GM21529 (cell line): ENCODE results near the gene ANKRD29.

Experiments
- ATAC-seq: cut with Tn5 transposase; IDR thresholded peaks from one replicate; pipeline ENCODE4 v1.9.1; 2021; ENCODE audit not compliant: unreplicated experiment

ANKRD29 gene

DNA sequence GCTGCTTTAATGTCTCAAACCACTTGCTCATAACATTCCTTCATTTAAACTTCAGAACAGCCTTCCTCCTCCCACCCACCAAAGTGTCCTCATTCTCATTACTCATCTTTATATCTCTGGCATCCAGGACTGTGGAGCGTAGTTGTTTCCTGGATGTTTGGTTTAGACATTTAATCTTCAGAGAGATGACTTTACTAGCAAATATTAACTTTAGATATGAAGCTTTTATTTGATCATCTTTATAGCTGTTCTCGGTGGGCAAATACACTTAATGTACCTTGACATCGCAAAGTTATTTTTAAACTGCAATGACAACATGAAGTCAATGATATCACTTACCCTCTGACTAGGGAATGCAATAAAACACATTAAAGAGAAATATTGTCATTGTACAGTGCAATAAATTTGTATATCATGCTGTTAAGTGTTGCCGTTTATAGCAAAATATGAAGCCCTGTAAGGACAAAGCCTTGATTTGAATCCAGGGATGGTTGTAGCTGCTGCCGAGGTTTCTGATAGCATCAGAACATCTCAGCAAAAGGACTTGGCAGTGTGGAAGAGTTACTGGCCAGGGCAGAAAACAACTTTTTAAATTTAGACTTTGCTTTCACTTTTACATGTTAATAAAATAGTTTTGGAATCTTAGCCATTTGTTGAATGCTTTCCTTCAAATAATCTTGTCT is 21.9 kb upstream of the ANKRD29 start:
- no peak for ATAC-seq

DNA sequence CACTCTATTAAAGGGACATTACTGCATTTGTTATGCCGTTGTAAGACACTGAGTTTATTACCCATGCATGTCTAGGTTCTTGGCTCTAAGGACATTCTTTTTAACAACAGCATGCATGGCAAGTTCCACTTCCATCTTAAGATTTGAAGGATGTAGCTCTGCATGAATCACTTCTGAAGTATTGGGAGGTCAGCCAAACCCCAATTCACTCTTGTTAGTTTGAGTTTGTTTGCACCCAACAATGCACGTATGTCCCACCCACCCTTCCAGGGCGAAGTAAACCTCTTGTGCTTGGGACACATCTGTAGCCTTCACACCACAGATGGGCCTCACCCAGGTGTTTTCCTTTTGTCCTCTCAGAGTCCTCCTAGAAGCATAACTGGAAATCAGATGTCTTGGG is 21.0 kb upstream of the ANKRD29 start:
- no peak for ATAC-seq

DNA sequence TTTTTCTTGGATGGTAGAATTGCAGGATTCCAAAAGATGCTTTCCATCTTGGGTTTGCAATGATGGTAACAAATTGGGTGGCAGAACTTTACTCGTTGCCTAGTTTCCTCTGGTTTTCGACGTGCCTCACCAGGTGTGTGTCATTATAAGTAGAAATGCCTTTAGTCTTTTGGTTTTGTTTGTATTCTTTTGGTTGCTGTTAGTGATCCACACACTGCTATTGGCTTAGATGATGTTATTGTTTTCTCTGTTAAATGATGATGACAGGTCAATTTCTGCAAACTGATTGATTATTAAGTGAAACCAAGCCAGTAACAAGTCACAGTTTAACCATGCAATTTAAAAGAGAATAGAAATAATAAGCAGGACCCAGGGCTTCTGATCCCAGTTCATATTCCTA is 20.4 kb upstream of the ANKRD29 start:
- no peak for ATAC-seq

DNA sequence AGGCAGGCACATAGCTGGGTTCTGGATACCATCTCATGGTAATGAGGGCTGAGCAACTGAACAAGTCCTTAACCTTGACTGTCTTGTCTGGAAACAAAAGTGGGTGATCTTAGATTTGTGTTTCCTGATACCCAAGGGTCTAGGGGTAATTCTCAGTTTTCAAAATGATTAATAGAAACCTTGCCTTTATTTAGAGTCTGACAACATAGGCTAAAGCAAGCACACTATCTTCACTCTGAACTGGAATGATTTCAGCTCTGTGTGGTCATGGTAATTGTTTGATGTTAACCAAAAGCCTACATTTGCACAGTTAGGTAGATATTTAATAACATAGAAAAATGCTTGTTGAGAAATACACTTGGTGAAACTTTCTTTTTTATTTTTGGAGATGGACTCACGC is 19.8 kb upstream of the ANKRD29 start:
- ATAC-seq, result no peak

DNA sequence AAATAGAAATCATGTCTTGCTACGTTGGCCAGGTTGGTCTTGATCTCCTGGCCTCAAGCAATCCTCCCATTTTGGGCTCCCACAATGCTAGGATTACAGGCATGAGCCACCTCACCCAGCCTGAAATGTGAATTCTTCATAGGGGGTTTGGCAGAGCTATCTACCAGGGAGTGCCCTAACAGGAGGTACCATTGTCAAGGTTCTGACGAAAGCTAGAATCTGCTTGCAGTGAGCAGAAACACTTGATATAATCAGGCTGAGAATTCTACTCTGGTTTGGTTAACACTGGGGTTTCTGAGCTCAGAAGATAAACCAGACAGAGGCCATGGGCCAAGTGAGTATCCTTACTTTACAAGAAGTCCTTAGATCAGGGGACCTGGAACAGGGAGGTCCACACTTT is 19.3 kb upstream of the ANKRD29 start:
- no peak for ATAC-seq

DNA sequence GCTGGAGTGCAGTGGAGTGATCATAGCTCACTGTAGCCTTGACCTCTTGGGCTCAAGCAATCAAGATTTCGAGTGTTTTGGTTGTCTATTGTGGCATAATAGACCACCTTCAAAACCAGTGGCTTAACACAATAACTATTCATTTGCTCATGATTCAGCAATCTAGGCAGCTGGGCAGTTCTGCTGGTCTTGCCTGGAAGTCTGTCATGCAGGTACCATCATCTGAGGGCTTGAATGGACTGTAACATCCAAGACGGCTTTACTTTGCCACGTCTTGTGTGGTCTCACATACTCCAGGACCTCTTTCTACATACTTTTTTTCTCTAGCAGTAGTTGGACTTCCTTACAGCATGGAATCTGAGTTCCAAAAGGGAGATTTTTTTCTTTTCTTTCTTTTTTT is 13.2 kb upstream of the ANKRD29 start:
- ATAC-seq, result no peak

DNA sequence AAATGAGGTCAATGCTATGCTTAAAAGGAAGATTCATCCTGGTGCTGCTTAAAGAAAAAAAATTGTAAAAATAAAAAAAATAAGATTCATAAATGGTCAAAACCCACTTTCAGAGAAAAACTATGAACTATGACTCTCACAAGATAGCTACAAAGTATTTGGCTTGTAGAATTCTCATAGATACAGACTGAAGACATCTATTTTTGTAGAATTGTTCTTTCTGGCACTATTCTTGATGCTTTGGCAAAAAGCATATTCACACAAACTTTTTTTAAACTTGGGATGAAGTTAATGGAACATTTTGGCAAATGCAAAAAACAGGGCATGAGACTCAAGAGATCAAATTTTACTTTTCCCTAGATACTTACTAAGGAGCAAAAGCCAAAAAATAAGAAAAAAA is 12.5 kb upstream of the ANKRD29 start:
- ATAC-seq, result no peak

DNA sequence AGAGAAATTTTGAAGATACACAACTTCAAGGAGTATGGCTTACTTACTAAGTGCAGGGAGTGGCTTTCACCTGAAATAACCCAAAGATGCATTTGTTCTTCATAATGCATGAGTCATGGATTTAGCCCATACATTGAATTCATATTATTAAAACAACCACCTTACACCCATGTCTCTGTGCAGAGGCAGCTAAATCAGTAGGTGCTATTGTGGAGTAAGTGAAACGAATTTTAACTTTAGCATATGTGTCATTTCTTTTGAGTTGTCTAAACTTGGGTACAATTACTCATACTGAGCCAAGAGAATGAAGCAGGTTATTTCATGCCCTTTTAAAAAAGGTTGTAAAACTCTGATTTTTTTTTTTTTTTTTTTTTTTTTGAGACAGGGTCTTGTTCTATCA is 11.0 kb upstream of the ANKRD29 start:
- ATAC-seq, result no peak

DNA sequence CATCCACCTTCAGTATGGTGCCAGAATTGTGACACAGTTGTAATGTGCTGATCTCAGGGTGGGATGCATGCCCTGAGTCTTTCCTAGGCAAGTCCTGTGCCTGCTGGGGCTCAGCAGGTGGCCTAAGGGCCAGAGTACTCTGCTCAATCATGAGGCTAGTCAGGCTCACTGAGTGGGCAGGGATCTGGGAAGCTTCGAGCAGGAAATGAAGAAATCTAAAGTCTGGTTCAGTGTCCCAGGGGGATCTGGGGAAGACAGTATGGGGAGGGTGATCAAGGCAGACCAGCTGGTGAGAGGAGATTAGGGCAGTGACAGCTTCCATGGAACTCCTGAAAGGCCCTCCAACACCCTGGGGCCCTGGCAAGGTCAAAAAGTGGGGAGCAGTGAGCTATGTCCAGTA is 8.9 kb upstream of the ANKRD29 start:
- no peak for ATAC-seq

DNA sequence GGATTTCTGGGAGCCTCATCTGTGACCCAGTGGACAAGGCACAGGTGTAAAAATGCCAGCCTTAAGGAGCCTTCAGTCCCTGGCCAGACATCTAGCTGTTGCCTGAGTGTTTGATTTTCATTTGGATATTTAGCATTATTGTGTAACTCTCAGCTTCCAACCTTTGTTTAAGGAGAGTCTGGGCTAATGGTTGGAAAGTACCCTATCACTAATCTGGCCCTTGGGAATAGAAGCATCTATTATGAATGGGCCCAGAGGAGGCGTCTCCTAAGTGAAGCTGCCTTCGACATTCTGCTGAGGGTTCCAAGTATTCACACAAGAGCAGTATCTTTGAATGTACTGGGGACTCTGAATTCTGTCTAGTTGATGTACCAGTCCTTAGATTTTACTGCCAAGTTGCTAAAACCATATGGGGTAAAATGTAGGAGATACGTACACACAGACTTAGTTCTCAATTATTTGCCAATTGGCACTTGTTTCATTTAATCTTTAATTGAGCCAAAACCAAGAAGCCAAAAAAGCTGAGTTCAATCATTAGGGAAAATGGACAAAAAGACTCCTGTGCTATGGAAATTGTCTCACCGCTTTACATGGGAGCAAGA is 7.2 kb upstream of the ANKRD29 start:
- ATAC-seq, result no peak

DNA sequence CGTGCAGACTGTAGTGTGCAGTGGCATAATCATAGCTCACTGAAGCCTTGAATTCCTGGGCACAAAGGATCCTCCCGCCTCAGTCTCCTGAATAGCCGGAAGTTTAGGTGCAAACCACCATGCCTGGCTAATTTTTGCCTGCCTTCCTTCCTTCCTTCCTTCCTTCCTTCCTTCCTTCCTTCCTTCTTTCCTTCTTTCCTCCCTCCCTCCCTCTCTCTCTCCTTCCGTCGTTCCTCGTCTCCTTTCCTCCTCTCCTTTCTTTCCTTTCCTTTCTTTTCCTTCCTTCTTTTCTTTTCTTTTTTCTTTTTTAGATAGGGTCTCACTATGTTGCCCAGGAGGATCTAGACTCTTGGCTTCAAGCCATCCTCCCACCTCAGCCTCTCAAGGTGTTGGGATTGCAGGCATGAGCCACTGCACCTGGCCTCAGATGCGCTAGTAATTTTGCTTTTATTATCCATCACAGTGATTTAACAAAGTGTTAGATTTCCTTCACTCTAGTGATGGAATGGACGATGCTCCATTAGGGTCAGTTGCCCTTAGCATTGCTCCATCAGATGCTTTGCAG is 6.6 kb upstream of the ANKRD29 start:
- no peak for ATAC-seq

DNA sequence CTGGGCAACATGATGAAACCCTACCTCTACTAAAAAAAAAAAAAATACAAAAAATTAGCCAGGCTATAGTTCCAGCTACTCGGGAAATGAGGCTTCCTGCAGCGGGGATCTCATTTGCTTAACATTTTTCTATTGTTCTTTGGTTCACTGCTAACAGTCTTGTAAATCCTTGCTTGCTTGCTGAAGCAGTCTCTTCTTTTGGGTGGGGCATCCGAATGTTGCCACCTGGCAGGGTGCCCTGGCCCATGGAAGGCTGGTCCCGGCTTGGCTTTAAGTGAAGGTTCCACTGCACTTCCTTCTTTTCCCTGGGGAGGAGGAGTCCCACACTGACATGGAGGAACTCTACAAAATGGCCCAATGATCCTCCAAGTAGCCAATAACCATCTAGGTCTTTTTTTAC is 6.0 kb upstream of the ANKRD29 start:
- ATAC-seq, result no peak

DNA sequence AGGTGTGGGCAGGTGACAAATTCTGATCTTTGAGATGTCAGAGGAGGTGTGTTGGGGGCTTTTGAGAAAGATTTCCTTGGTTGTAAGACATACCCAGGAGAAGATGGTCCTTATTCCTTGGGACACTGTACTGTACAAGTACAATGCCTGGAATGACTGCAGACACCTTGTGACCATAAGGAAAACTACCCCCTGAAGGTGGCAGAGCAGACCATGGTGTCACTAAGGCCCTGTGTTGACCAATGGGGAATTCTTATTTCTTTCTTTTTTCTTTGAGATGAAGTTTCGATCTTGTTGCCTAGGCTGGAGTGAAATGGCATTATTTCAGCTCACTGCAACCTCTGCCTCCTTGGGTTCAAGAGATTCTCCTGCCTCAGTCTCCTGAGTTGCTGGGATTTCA is 4.4 kb upstream of the ANKRD29 start:
- no peak for ATAC-seq

DNA sequence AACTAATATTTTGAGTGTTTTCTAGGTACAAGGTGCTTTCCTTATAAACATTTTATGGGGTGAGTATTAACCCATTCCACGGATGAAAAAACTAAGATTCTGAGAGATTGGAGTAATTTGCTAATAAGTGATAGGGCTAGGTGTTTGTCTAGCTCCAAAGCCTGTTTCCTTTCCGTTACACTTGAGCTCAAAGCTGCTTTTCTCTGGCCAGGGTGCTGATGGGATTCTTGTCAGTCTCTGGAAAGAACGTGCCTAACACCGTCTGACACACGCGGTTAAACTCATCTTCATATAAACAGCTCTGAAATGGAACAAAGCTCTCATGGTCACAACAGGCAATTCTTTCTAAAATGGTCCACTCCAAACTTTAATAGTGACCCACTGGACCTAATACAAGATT is 2.0 kb upstream of the ANKRD29 start:
- ATAC-seq, result no peak

DNA sequence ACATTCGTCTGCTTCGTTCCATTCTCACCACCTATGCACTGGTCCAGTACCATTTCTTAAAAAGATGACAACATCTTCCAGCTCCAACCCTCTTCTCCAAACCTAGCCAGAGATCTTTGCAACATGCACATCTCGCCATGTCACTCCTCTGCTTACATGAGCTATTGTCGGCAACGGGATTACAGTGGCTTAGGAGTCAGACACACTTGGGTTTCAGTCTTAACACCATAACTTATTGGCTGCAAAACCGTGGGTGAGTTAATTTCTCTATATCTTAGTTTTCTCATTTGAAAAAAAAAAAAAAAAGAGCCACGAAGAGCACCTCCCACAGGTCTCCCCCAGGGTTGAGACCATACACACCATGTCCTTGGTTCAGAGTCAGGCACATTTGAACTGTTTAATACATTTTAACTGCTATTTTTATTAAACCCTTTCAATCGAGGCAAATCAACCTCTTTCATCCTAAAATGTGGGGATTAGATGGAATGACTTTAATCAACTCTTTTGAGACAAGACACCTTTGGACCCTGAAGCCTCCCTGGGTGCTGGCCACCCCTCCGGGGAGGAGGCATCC is 889 bp downstream of the ANKRD29 start:
- ATAC-seq, result no peak

DNA sequence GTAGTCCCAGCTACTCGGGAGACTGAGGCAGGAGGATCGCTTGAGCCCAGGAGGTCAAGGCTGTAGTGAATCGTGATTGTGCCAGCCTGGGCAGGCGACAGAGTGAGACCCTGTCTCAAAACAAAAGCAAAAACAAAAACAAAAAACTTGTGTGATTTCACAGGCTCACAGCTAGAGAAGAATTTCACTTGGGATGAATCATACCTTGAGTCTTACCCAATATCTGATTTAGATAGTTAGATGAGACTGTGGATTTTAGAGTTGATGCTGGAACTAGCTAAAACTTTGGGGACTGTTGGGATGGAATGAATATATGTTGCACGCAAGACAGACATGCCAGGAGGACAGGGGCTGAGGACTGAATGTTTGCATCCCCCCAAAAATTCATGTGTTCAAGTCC is 4.4 kb downstream of the ANKRD29 start:
- ATAC-seq, result no peak

DNA sequence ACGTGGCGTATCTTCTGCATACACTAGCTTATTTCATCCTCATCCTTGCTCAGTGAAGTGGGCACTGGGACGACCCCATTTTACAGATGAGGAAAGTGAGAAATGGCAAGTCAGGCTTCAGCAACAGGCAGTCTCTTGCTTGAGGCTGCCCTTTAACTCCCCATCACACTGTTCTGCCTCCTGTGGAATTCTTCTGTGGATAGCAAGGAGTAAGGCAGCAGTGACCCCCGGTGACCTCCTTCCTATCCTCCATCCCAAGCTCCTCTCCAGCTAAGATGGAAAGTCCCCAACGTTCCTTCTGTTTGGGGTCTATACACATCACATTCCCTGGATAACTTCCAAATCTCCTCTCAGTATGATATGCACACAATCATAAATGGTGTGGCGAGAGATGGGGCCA is 10.5 kb downstream of the ANKRD29 start:
- ATAC-seq, result no peak

DNA sequence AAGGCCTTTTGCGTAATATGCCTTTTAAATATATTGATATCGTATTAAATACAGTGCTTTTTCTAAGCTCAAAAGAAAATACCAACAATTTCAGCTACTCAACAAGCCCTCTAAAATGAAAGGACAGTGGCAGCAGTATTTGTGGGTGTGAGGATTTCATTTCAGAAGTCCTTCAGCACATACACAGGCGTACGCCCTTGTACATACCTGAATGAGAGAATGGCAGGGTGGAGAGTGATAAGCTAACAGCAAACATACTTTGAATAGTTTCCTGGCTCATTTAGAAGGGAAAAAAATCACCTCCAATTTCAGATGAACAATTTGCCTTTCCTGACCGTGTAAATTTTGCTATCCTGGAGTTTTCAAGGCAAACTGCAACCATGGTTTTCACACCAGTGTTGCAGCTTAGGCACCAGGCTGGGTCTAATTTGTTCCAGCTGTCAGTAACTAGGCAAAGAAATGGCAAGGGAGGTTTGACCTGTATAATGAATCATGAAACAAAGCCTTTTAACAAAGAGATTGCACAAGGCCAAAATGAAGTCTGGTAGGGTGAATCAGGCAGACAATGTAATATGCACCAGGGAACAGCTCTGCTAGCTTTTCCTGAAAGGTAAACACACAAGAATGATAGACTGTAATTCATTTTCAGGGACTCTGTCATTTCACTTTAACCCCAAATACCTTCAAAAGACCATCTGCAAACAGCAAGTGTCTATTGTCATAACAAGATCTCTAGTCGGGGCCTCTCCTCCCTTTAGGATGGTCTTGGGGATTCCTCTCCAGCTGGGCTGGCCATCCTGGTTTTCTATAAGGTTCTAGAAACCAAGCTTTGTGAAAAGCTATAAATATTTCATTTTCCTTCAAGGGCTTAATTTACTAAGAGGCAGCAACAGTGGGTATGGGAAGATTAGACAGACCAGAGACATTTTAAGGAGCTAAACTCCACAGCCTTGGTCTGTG is 11.5 kb downstream of the ANKRD29 start:
- ATAC-seq, result no peak

DNA sequence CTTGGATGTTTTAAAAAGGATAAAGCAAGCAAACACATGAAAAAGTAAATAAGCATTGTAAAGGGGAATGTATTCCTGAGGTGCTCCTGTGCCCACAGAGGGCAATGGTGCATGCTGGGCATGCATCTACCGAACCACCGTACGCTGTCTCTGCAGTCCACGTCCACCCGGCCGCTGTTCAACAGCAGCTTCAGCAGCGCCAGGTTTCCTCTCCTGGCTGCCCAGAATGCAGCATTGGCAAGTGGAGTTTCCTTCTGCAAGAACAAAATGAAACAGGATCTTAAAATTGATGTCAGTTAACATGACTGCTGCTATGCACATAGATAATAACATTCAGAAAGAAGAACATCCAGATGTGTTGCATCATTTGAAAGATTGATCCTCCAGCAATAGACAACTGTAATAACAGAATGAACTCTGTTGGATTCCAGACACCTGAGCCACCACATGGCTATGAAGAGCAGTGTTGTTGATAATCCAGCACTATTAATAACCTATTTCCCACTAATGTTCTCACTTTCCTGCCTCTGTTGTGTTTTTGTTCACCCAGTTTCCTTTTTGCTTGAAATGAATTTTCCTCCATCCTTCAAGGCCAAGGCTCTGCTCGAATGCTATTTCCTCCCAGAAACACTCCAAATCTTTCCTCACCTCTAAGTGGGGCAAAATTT is 13.6 kb downstream of the ANKRD29 start:
- no peak for ATAC-seq

DNA sequence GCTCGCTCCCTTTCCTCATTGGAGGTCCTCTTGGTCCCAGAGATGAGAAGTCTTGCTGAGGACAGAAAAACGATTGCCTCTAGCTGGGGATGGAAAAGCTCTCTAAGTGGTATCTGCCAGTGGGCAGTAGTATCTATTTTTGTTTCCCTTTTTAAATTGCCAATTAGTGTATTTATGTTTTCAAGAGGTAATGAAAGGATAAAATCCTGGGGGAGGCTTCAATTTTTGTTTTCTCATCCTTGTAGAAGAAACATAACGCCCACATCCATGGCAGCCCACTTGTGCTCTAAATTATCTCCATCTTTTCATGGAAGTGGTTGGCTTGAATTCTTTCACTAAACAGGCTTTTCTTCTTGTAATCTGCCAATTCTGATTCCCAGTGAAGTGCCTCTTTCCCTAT is 14.3 kb downstream of the ANKRD29 start:
- no peak for ATAC-seq

DNA sequence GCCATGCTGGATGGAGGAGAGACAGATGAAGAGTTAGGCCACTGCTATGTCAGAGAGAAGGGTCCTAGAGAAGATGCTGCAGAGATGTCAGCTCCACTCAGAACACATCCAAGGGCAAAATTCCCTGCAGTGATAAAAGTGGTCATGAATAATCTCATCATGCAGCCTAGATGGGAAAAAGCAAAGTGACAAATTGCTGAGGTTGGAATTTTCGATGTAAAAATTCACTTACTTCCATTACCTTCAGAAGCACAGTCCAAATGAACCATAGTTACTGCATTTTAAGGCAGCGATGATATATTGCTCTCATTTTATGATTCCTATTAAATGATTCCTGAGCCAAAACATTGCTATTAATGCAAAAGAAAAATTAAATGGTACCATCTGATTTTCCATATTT is 16.4 kb downstream of the ANKRD29 start:
- no peak for ATAC-seq
